GM19467 (cell line): ENCODE results near the gene TCEA2.

Experiments
- ATAC-seq: cut with Tn5 transposase; IDR thresholded peaks from one replicate; pipeline ENCODE4 v1.9.1; 2021; ENCODE audit warnings: mild to moderate bottlenecking, moderate library complexity; ENCODE audit not compliant: unreplicated experiment

TCEA2 gene

DNA sequence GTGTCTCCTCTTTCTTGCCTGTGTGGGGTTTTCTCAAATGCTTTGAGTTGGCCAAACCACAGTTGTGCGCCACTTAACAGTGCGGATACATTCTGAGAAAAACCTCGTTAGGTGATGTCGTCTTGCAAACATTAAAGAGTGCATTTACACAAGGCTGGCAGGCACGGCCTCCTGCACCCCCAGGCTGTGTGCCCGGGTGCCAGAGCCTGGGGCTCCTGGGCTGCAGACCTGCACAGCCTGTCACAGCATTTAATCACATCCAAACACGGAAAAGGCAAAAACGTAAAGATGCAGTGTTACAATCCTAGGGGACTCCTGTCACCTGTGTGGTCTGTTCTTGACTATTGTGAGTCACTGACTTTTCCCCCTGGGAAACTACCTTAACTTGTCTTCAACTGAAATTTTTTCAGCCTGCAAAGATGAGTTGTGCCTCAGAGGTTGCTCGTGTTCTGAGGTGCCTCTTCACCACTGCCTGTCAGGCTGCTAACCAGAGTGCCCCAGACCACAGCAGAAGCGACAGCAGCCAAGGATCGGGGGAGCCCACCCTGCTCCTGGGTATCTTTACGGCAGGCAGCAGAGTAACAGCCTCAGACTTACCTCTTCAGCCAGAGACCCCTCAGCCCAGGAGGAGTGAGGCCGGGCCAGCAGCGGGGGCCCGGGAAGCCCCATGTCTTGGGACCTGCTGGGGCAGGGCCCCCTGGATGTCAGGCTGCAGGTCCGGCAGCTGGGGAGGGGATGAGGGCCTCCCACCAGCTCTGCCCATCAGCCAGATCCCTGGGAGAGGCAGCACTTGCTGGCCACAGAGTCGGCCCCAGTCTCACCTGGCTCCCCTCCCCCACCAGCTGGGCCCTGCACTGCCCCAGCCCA is 27.7 kb upstream of the TCEA2 start:
- no peak for ATAC-seq

GRCh38 chr20:64035933-64036345 is 27.1 kb upstream of the TCEA2 start, which contains the start of gene C20orf204:
C20orf204 (plus strand) TSS chr20:64036182; CDS start chr20:64036324, 142 bp downstream.
- no peak for ATAC-seq

GRCh38 chr20:64036346-64037198 is 26.4 kb upstream of the TCEA2 start:
- no peak for ATAC-seq

DNA sequence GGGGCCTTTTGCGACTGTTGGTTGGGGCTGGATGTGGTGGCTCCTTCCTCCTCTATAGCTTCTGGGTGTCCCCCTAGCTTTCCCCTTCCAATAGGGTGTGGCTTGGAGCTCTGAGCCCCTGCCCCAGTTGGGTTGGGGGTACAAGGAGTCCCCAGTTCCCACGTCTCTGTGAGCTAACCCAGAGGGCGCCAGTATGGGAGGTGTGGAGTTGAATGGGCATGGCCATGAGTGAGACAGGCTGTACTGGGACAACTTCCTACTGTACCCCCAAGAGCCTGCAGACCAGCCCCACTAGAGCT is 25.9 kb upstream of the TCEA2 start:
- no peak for ATAC-seq

GRCh38 chr20:64037498-64038213 is 25.3 kb upstream of the TCEA2 start:
- ATAC-seq: no peak

DNA sequence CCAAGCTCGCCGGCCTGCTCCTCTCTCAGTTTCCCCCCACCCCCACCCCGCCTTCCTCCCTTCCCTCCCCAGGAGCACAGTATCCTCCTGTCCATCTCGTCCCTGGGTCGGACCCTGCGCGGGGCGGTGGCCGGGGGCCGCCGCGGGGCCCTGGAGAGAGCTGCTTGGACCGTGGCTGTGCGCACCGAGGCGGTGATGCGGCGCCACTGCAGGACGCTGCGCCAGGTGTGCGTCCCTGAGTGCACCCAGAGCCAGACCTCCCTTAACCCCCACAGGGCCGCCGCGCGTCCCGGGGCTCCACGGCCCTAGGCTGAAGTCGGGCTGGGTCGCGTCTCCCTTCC is 24.8 kb upstream of the TCEA2 start:
- peak; percentile 19 for ATAC-seq

DNA sequence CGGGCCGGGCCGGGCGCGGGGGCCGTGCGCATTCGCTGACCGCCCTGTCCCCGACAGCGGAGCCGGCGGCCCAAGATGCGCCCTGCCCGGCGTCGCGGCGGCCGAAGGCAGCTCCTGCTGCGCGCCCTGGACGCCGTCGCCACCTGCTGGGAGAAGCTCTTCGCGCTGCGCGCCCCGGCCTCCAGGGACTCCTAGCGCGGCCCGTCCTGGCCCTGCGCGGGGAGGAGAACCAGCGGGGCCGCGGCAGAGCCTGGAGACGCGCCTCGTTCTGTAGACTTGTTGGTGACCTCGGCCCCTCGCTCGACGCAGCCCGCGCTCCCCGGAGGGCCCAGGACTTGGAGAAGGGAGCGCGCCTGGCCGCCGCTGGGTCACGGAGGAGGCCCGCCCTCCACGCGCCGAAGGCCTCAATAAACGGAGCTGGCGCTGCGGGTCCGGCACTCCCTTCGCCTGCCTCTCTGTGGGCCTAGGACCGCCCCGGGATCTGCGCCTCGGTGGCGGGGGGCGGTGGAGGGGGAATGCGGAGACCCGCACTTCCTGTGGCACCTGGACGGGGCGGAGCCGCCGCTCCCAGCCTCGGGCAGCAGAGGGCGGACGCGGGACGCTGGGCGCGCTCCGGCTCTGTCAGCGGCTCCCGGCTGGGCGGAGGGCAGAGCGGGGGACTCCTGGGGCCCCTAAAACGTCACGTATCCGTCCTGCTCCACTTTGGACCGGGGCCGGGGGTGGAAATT is 24.3 kb upstream of the TCEA2 start:
- peak; percentile 39 for ATAC-seq

- ATAC-seq: peak; percentile 3
Observed at GRCh38 chr20:64039293-64040160, 23.5 kb upstream of the TCEA2 start.

- no peak for ATAC-seq
Observed at GRCh38 chr20:64040231-64041039, 22.6 kb upstream of the TCEA2 start.

GRCh38 chr20:64041040-64041780 is 21.8 kb upstream of the TCEA2 start:
- ATAC-seq: no peak

DNA sequence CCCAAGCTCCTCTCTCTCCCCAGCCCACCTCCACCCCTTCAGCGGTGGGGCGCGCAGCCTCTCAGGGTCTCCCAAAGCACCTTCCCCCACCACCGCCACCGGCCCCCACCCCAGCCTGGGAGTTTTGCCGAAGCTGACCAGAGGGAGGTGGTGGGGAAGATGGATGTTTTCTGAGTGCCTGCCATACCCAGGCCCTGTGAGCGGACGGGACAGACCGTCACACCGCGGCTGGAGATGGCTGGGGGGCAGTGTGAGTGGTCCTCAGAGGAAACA is 21.3 kb upstream of the TCEA2 start:
- ATAC-seq: no peak

GRCh38 chr20:64042054-64042781 is 20.8 kb upstream of the TCEA2 start:
- ATAC-seq: no peak

DNA sequence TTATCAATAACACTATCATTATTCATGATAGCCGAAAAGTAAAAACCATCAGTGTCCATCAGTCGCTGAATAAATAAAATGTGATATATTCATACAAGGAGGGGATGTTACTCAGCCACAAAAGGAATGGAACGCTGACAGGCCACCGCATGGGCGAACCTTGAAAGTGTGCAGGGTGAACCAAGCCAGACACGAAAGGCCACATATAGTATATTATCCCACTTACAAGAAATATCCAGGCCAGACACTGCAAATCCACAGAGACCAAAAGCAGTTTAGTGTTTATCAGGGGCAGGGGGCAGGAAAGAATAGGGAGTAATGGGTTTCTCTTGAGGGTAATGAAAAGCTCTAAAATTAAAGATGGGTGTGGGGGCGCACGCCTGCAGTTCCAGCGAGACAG is 19.2 kb upstream of the TCEA2 start:
- ATAC-seq: no peak

- no peak for ATAC-seq
Observed at GRCh38 chr20:64044484-64045247, 18.3 kb upstream of the TCEA2 start.

DNA sequence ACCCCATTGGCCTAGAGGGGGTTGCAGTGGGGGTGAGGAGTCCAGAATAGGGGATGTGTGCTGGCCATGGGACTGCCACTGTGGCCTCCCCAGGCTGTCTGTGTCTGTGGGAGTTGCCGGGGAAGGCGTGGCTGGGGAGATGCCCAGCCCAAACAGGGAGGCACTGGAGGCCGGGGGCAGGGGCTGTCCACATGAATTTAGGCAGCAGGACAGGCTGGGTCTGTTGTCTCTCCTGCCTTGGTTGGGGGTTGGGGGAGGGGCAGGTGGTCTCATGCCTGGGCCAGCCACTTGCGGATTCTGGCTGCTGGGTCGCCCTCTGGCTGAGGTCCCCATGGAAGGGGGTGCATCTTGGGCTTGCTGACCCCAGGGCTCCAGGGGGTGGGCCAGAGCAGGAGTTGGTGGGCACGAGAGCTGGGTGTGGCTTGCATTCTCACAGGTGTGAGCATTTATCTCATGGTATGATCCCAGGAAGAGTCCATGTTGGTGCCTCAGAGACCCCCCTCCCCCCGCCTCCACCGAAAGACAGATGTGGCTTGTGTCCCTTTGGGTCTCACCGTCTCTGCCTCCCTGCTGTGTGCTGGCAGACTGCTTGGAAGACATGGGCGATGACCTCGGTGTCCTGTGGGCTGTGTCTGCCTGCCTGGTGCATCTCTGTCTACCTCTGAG is 17.5 kb upstream of the TCEA2 start:
- no peak for ATAC-seq

GRCh38 chr20:64047046-64047389 is 16.0 kb upstream of the TCEA2 start:
- no peak for ATAC-seq

DNA sequence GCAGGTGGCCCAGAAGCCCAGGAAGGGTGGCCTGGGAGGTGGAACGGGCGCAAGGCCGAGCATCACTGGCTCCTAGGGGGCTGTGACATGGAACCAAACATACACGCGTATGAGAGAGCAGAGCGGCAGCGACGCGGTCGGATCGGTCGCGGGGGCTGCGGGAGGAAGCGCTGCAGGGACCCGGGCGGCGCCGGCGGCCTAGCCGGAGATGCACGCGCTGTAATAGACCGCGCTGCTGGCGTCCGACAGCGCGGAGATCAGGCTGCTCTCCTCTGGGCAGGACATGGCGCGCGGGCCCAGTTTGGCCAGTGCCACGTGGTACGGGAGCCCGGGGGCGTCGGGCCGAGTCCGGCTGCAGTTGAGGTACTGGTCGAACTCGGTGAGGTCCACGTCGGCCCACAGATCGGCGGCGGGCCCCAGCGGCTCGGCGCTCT is 15.0 kb upstream of the TCEA2 start:
- ATAC-seq: no peak
